Right ventricle myocardium superior (tissue), 1 donor: ENCODE measurements around the gene CHD1. TPM values are rescaled to one million over a fixed set of nuclear protein-coding genes. Genes with fewer than 3 reads are reported as not detected.

Experiments used
- ATAC-seq: fragments of 200-7000 bp; cut with Tn5 transposase; one replicate; pipeline ENCODE4 v1.9.1; 2020; ENCODE audit warnings: mild to moderate bottlenecking; ENCODE audit not compliant: poor library complexity
- DNase-seq: peaks from one replicate; pipeline ENCODE4 v3.0.0-alpha.2; 2020
- intact Hi-C: fragments of 100-400 bp; cut with DNase I; formaldehyde crosslinking; loops from one replicate; pipeline ENCODE4 v1.11.2; 2022
- total RNA-seq: library from RNA; stranded (reverse); fragmentation: NEBNext Ultra II Directional; extraction: Animal tissue kit (Norgen Biotek cat#: 25700); gene quantifications from one replicate; pipeline ENCODE4 v1.2.1, GENCODE V29; 2021
- donor health status: DM: no; HTN: yes; CAD: no; lungs with severe emphysema.

The CHD1 gene
- total RNA-seq, 1 donor from 2014 or later = 11.8 TPM

DNA sequence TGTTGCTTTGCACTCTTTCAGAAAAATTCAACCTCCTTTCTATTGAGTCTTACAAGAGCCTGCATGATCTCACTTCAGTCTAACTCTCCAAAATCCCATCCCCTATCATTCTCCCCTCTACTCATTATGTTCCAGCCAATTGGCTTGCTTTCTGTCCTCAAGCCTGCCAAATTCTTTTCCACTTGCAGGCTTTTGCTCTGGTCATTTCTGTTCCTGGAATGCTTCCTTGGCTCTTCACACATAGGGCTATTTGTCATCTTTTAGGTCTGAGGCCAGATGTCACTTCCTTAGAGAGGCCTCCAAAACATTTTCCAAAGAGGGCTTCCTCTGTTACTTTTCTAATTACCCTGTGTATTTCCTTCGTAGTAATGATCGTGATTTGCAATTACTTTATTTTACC is 11.8 kb upstream of the CHD1 start:
- intact Hi-C loops = no loop called here
- DNase-seq = no peak
- ATAC-seq = peak; percentile 50

DNA sequence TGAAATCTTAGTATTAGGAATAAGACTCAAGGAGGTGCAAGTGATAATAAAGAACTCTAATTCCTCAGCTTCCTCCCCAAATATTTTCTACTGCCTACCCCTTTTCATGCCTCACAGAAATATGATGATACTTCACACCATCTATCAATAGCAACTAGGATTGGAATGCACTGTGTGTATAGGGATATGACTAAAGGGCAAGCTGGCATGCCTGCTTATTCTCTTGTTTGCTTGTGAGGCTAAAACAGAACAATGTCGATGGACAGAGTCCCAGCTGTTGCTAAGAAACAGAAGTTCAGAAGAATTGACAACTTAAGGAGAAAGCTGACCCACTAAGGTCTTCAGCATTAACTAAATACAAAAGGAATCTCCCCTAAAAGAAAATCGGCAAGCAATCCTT is 9.7 kb upstream of the CHD1 start:
- DNase-seq = no peak
- intact Hi-C loops = no loop called here
- peak; percentile 79 for ATAC-seq

DNA sequence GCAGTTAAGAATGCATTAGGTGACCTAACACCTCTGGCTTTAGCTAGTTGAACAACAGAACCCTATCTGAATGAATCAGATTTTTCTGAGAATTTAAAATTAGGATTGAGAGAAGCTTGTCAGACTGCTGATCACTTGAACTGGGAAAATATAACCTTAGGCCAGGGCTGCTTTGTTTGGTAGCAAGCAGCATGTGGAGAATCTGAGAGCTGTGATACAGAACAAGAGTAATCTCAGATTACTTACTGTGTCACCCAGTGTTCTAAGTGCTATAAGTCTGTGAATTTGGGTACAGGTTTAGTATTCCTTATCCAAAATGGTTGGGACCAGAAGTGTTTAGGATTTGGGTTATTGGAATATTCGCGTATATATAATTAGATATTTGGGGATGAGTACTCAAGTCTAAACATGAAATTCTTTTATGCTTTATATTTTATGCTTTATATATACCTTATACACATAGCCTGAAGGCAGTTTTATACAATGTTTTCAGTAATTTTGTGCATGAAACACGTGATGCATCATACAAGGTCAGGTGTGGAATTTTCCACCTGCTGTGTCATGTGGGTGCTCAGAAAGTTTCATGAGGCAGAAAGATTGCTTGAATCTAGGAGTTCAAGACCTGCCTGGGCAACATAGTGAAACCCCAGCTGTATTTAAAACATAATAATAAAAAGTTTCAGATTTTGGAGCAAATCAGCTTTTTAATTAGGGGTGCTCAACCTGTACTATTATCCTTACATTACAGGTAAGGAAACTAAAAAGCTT is 8.3 kb upstream of the CHD1 start:
- DNase-seq = no peak
- ATAC-seq = no peak
- intact Hi-C loops = no loop called here

GRCh38 chr5:98935206-98935605 is 6.4 kb upstream of the CHD1 start:
- no peak for DNase-seq
- intact Hi-C loops = no loop called here
- ATAC-seq = no peak

GRCh38 chr5:98934546-98934945 is 5.7 kb upstream of the CHD1 start:
- intact Hi-C loops = no loop called here
- no peak for ATAC-seq
- DNase-seq = no peak

- no peak for DNase-seq
- no peak for ATAC-seq
- intact Hi-C loops = no loop called here
These were observed 4.8 kb upstream of the CHD1 start for GRCh38 chr5:98933445-98934072.

DNA sequence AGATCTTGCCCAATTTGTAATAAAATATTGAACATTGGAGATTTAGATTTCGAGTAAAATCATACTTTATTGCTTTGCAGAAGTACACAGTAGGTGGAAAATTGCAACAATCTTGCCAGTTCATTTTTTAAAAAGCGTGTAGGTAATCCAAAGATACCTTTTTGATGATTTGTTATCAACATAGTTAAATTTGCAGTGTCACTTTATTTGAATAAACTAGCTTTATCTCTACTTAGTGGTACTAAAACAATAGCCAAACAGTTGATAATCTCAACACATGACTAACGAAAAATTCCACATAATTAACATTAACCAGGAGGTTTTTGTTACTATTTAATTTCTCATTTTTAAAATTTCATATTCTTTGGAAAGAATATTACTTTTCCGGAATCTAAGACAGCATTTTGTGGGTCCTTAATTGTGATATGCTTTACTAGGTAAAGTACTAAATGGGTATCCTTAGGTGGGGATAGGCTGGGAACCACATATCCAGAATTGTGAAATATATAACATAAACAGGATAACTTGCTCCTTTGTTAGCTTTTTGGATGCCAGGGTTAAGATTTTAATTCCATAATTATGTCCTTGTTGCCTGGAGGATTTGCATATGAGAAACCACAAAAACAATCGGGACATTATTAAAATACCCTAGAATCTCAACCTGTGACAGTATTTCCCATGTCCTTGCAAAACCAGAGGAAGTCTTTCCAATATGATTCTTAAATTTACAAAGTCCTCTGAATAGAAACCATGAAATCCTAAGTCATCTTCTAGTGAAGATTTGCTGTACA is 2.4 kb upstream of the CHD1 start:
- ATAC-seq (no peak), DNase-seq (no peak)
- intact Hi-C loops = no loop called here

- ATAC-seq = no peak
- DNase-seq = no peak
- intact Hi-C loops = no loop called here
These were observed 997 bp upstream of the CHD1 start for GRCh38 chr5:98929710-98930298.

DNA sequence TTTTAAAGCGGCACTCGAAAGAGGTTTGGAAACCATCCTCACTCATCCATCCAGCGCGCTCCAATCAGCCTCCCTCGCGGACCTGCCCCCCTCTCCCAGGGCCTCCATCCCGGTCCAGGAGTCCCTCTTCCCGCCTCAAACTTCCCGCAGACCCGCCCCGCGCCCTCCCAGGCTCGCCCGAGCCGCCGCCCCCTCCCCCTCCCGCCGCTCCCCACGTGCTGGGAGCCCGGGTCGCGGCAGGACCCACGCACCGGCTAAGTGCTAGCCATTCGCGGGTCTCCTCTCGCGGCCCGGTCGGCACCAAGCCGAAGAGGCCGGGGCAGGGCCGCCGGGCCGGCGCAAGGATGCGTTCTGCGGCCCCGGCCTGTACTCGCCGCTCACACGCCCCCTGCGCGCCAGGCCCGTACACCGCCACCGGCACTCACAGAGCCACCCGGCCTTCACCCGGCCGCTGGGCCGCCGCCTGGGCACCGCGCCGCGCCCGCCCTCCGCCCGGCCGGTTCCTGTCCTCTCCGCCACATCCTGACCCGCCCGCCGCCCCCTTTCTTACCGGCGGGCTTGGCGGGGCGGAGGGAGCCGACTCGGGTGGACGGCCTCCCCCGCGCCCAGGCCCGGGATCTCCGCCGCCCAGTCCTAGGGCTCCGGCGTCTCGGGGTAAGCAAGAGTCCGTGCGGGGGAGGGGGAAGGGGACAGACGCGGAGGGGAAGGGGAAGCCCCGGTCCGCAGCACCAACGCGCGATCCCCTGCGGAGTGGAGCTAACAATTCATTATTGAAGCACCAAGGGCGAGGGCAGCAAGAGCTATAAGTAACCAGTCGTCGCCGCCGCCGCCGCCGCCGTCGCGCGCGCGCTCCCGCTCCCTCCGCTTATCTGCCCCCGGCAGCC is 576 bp downstream of the CHD1 start:
- intact Hi-C loops = no loop called here
- peak; percentile 73 for DNase-seq
- ATAC-seq = peak; percentile 47

- DNase-seq (no peak), ATAC-seq (no peak)
- intact Hi-C loops = no loop called here
These were observed 1.4 kb downstream of the CHD1 start for GRCh38 chr5:98927242-98927988.

GRCh38 chr5:98923966-98924365 is 4.8 kb downstream of the CHD1 start:
- DNase-seq (no peak), ATAC-seq (no peak)
- intact Hi-C loops = no loop called here

- DNase-seq = no peak
- ATAC-seq = no peak
- intact Hi-C loops = no loop called here
These were observed 6.8 kb downstream of the CHD1 start for GRCh38 chr5:98921947-98922505.

- ATAC-seq = no peak
- DNase-seq = no peak
- intact Hi-C loops = no loop called here
These were observed 11.4 kb downstream of the CHD1 start for GRCh38 chr5:98917433-98917832.

DNA sequence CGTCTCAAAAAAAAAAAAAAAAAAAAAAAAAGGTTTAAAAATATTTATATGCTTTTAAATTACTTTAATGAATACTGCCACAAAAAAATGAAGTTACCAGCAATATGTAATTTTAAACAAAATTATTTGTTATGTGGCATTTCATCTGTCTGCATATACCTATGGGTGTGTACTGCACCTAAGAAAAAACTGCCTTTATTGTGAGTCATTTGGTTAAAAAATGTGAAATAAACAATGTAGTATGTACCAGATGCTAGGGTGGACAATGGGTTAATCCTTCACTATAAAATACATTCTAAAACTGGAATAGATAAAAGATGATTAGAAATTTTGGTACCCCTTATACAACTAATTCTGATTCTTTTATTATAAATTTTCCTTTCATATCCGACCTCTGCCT is 12.3 kb downstream of the CHD1 start:
- intact Hi-C loops = no loop called here
- ATAC-seq (no peak), DNase-seq (no peak)

DNA sequence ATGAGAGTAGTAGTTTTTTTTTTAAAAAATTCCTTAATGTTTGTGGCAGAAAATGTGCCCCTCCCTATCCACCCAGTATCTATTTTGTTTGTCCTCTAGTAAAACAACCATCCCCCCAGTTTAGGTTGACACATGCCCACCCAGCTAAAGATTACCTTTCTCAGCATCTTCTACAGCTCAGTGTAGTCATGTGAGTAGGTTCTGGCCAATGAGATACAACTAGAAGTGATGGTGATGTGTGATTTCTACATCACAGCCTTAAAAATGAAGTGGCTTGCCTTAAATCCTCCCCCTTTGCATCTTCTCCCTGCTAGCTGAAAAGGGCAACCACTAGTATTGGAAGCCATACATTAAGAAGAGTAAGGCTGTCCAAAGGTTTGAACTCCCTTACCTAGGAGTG is 14.9 kb downstream of the CHD1 start:
- ATAC-seq = no peak

DNA sequence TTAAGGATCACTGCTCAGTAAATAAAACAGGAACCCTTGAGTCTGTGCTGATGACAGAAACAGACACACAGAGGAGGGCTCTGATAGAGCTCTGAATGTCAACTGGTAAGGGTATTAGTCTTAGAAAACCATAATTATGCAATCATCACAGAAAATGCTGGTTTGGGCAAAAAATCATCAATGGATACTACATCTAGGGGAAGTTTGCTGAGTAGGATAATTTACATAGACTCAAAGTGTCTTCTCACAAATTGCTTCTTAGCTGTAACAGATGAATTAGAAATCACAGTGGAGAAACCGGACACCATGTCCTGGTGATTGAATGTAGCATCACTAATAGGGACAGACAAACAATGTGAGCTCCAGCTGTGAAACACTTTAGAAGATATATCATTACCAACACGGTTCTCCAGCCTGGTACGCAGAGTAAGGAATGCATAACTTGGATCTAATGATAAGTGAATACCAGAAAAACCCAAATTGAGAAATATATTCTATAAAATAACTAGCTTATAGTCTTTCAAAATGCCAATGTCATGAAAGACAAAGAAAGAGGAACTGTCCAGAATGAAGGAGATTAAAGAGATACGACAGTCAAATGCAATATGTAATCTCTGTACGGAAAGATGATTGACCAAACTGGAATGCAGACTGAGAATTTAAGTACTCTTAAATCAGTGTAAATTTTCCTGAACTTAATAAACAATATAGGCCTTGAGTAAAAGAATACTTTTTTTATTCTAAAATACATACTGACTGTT is 17.3 kb downstream of the CHD1 start:
- ATAC-seq = peak; percentile 36
- DNase-seq = no peak
- intact Hi-C loops = no loop called here

More for the DNA sequence above, 14.9 kb downstream of the CHD1 start:
- intact Hi-C loops = no loop called here
- no peak for DNase-seq

GRCh38 chr5:98909363-98909762 is 19.4 kb downstream of the CHD1 start:
- ATAC-seq = no peak
- no peak for DNase-seq
- intact Hi-C loops = loop anchor here (2.0 kb wide), 1 partner anchor 123 kb away; no protein-coding TSS in a partner anchor
